HepG2 (cell line): ENCODE data around the gene RPL31. TPM values are rescaled to one million over a fixed set of nuclear protein-coding genes. Genes with fewer than 3 reads are reported as not detected.

Experiments
- CAMTA2 ChIP-seq: sonication (generic); formaldehyde crosslinking; IDR thresholded peaks from 2 replicates; pipeline ENCODE4 v1.4.0; 2020; ENCODE audit warnings: mild to moderate bottlenecking, missing genetic modification reagents, borderline replicate concordance
- RELA ChIP-seq: sonication (generic); formaldehyde crosslinking; IDR thresholded peaks from 2 replicates; pipeline ENCODE4 v1.4.0; 2020; ENCODE audit warnings: missing genetic modification reagents
- RFX3 ChIP-seq: IDR thresholded peaks from 2 replicates; pipeline ENCODE4 v1.6.1; 2016; ENCODE audit warnings: missing biosample characterization, missing genetic modification reagents
- ZNF512B ChIP-seq: sonication (generic); formaldehyde crosslinking; IDR thresholded peaks from 2 replicates; pipeline ENCODE4 v1.5.1; 2020; ENCODE audit warnings: missing genetic modification reagents, mild to moderate bottlenecking, borderline replicate concordance
- polyA plus RNA-seq, 8 experiments: library from polyadenylated mRNA; depleted of rRNA in 3 of 8; stranded (reverse) in 7 of 8; unstranded in 1 of 8; fragments of >200 nt; fragmentation: Illumina TruSeq in 4 of 8; extraction: Trizol in 4 of 8; gene quantifications; 2 replicates each; pipeline versions ENCODE4 v1.2.1 to v1.2.3, GENCODE V29; 2011 to 2016; ENCODE audit warnings: low read depth in 4 of 8, missing spikeins in 1 of 8, mixed read lengths in 1 of 8; ENCODE audit not compliant: insufficient read depth in 1 of 8
- total RNA-seq, 5 experiments: library from RNA; depleted of rRNA; stranded (reverse); fragments of >200 nt; fragmentation: Illumina TruSeq; extraction: Trizol; gene quantifications; 2 replicates each; pipeline ENCODE4 v1.2.3, GENCODE V29; 2016; ENCODE audit warnings: low read depth in 1 of 5
- TF ChIP-seq, protein P1 (sequence below): IDR thresholded peaks from 2 replicates; pipeline ENCODE4 v1.4.0; 2020; ENCODE audit warnings: mild to moderate bottlenecking, missing genetic modification reagents
- TF ChIP-seq, protein P2 (sequence below): sonication (generic); formaldehyde crosslinking; IDR thresholded peaks from 2 replicates; pipeline ENCODE4 v1.8.0; 2022; ENCODE audit warnings: missing genetic modification reagents, mild to moderate bottlenecking, moderate library complexity, borderline replicate concordance

The RPL31 gene
- total and polyA plus RNA-seq, 2 of the 13 experiments (the other 11 are each of a cell fraction or from before 2014, with no cell fraction given): 3,331 to 3,582 TPM

- TF ChIP-seq, protein P1, sequence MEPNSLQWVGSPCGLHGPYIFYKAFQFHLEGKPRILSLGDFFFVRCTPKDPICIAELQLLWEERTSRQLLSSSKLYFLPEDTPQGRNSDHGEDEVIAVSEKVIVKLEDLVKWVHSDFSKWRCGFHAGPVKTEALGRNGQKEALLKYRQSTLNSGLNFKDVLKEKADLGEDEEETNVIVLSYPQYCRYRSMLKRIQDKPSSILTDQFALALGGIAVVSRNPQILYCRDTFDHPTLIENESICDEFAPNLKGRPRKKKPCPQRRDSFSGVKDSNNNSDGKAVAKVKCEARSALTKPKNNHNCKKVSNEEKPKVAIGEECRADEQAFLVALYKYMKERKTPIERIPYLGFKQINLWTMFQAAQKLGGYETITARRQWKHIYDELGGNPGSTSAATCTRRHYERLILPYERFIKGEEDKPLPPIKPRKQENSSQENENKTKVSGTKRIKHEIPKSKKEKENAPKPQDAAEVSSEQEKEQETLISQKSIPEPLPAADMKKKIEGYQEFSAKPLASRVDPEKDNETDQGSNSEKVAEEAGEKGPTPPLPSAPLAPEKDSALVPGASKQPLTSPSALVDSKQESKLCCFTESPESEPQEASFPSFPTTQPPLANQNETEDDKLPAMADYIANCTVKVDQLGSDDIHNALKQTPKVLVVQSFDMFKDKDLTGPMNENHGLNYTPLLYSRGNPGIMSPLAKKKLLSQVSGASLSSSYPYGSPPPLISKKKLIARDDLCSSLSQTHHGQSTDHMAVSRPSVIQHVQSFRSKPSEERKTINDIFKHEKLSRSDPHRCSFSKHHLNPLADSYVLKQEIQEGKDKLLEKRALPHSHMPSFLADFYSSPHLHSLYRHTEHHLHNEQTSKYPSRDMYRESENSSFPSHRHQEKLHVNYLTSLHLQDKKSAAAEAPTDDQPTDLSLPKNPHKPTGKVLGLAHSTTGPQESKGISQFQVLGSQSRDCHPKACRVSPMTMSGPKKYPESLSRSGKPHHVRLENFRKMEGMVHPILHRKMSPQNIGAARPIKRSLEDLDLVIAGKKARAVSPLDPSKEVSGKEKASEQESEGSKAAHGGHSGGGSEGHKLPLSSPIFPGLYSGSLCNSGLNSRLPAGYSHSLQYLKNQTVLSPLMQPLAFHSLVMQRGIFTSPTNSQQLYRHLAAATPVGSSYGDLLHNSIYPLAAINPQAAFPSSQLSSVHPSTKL (CRISPR knock-in tag): no peak
- TF ChIP-seq RELA (CRISPR knock-in tag) (no peak), RFX3 (CRISPR knock-in tag) (no peak), CAMTA2 (CRISPR knock-in tag) (no peak), ZNF512B (CRISPR knock-in tag) (no peak)
- TF ChIP-seq, protein P2, sequence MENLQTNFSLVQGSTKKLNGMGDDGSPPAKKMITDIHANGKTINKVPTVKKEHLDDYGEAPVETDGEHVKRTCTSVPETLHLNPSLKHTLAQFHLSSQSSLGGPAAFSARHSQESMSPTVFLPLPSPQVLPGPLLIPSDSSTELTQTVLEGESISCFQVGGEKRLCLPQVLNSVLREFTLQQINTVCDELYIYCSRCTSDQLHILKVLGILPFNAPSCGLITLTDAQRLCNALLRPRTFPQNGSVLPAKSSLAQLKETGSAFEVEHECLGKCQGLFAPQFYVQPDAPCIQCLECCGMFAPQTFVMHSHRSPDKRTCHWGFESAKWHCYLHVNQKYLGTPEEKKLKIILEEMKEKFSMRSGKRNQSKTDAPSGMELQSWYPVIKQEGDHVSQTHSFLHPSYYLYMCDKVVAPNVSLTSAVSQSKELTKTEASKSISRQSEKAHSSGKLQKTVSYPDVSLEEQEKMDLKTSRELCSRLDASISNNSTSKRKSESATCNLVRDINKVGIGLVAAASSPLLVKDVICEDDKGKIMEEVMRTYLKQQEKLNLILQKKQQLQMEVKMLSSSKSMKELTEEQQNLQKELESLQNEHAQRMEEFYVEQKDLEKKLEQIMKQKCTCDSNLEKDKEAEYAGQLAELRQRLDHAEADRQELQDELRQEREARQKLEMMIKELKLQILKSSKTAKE: no peak
These were observed 631 bp downstream of the RPL31 start (continued) for GRCh38 chr2:101002562-101003277.
